ENCODE data around the gene ATP9B. TPM values are rescaled to one million over a fixed set of nuclear protein-coding genes. Genes with fewer than 3 reads are reported as not detected.

The ATP9B gene
- total RNA-seq, 1 experiment from 2014 or later = 17.8 TPM

DNA sequence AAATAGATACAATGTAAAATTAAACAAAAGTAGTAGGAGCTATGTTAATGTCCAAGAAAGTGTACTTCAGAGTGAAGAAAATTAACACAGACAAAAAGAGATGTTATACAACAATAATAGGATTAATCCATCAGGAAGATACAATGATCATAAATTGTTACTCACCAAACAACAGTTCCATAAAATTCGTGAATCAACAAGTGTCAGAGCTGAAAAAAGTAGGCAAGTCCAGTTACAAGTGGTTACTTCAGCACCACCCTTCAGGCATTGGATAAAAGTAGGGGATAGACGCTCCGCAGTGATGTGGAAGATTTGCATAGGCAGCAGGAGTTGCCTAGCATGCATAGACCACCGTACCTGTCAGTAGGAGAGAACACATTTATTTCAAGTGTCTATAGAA lies 77.8 kb downstream of the ATP9B start:
- Histone ChIP-seq H3K4me2 (ENCODE audit: low read length) (no peak overlapping the region), H3K9ac (ENCODE audit: low read length) (no peak overlapping the region), H3K4me1 (ENCODE audit: control insufficient read depth in 1 of 2, insufficient read depth in 2 of 2, low read length in 2 of 2) (no peaks in the 10 kb centered on the region), H3K27ac (ENCODE audit: low read depth, low read length) (no peak overlapping the region), H3K27me3 (ENCODE audit: insufficient read depth, low read length) (no peaks in the 10 kb centered on the region), H3K36me3 (ENCODE audit: control insufficient read depth in 1 of 2, insufficient read depth in 2 of 2, low read length in 2 of 2) (no peaks in the 10 kb centered on the region; a peak in 1 of 4 replicates), H3K9me3 (ENCODE audit: control insufficient read depth in 1 of 2, insufficient read depth in 1 of 2, low read depth in 1 of 2, low read length in 2 of 2) (no peaks in the 10 kb centered on the region), H4K20me1 (ENCODE audit: insufficient read depth) (no peaks in the 10 kb centered on the region; the same call in 1 of the 2 replicates), H3K79me2 (ENCODE audit: insufficient read depth, low read length) (no peaks in the 10 kb centered on the region), H3K9me2 (ENCODE audit: insufficient read depth) (no peaks in the 10 kb centered on the region), H2AFZ (ENCODE audit: low read depth, low read length, poor library complexity, severe bottlenecking) (no peak overlapping the region), H3K4me3 (replicated peaks in 1 of 2; ENCODE audit: low read depth in 1 of 2, low read length in 2 of 2) (no peak overlapping the region)
- BruUV-seq (replicated peaks) = no TSS peak
- DNase-seq (ENCODE audit: low read depth, low spot score) (no peak), ATAC-seq (no peak)
- ChIA-PET POLR2A (no interaction called here), RAD21 (ENCODE audit: low non-redundant PET in 1 of 2, low total read pairs in 2 of 2, uncharacterized antibody in 2 of 2, unreplicated experiment in 2 of 2) (no interaction called here), CTCF (no interaction called here)
- TF ChIP-seq REST (IDR thresholded peaks at IDR 0.05; ENCODE audit: low read depth) = no peak
- no peak for TF ChIP-seq FOSL1 (IDR thresholded peaks at IDR 0.05; ENCODE audit: low read depth)
- TF ChIP-seq SRF (IDR thresholded peaks at IDR 0.05; ENCODE audit: low read depth) = no peak
- TF ChIP-seq EGR1 (IDR thresholded peaks at IDR 0.05; ENCODE audit: low read depth) = no peak
- no peak for TF ChIP-seq SIN3A (IDR thresholded peaks at IDR 0.05; ENCODE audit: low read depth)
- TF ChIP-seq ZNF274 (IDR thresholded peaks at IDR 0.05; ENCODE audit: low read depth, low read length) = no peak
- TF ChIP-seq POLR2A (IDR thresholded peaks at IDR 0.05; ENCODE audit: borderline replicate concordance, extremely low read depth, insufficient read depth, insufficient read length) = no peak
- TF ChIP-seq YY1 (IDR thresholded peaks at IDR 0.05; ENCODE audit: extremely low read depth, insufficient replicate concordance, low read depth, low read length) = no peak
- TF ChIP-seq, protein P1, sequence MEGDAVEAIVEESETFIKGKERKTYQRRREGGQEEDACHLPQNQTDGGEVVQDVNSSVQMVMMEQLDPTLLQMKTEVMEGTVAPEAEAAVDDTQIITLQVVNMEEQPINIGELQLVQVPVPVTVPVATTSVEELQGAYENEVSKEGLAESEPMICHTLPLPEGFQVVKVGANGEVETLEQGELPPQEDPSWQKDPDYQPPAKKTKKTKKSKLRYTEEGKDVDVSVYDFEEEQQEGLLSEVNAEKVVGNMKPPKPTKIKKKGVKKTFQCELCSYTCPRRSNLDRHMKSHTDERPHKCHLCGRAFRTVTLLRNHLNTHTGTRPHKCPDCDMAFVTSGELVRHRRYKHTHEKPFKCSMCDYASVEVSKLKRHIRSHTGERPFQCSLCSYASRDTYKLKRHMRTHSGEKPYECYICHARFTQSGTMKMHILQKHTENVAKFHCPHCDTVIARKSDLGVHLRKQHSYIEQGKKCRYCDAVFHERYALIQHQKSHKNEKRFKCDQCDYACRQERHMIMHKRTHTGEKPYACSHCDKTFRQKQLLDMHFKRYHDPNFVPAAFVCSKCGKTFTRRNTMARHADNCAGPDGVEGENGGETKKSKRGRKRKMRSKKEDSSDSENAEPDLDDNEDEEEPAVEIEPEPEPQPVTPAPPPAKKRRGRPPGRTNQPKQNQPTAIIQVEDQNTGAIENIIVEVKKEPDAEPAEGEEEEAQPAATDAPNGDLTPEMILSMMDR (IDR thresholded peaks at IDR 0.05 in 2 of 3, conservative IDR thresholded peaks at IDR 0.05 in 1 of 3; ENCODE audit: borderline replicate concordance in 1 of 3, insufficient read depth in 1 of 3, low read depth in 2 of 3, low read length in 2 of 3) = no peak
- intact Hi-C loops (cut with micrococcal nuclease) = no loop called here

All from HCT116 (cell line).